ENCODE measurements around the gene DCTN1. TPM values are rescaled to one million over a fixed set of nuclear protein-coding genes. Genes with fewer than 3 reads are reported as not detected.

Gene DCTN1
- total and polyA plus RNA-seq, 2 donors (not counting 1 experiment from before 2014, with no cell fraction given) = 46.7 to 143 TPM

DNA sequence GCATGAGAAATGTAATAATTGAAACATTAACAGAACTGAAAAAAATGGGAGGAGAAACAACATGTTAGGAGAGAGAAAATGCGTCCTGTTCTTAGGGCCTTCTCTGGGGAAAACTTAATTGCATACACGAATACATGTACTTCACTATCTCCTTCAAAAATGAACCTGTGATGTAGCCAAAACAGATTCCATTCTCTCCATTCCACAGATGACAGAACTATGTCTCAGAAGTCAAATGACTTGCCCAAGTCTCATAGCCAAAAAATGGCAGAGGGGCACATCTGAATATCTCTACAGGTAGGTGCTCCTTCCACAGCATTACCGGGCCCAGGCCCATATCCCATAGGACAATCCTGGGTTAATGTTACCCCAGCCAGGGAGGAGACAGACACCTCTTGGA is 3.9 kb upstream of the DCTN1 start:
- peaks cover 89% of the 10 kb centered on the region for H4K20me1 ChIP-seq (ENCODE audit: control insufficient read depth, insufficient read depth, low read length, poor library complexity, severe bottlenecking)
- Mint-ChIP-seq H3K4me1 (peaks cover 18% of the 10 kb centered on the region), H3K27ac (no peak overlapping the region)

DNA sequence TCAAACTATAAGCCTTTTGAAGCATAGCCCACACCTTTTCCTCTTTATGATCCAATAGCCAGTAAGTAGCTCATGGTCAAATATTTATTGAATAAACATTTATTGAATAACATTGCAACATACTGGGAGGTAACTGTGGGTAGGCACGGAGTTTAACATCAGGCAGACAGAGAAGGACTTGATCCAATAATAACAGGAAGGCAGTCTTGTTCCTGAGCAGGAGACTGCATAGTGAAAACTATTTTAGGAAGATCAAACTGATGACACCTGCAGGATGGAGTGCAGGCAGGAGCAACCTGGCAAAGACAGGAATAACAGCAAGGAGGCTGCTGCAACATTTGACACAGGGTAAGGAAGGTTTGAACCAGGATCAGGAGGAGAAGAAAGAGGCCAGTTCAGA is 3.1 kb upstream of the DCTN1 start:
- CTCF ChIA-PET = interaction anchor here (1.2 kb wide), 1 partner anchor 8 kb away, joined by 5 read pairs; no protein-coding TSS in a partner anchor
- no peaks in the 10 kb centered on the region for H3K27me3 Mint-ChIP-seq

More for the DNA sequence above, 3.9 kb upstream of the DCTN1 start:
- no peak for DNase-seq
- Histone ChIP-seq H3K9me3 (ENCODE audit: control extremely low read depth in 1 of 3, control insufficient read depth in 2 of 3, insufficient read depth in 1 of 3, low read length in 2 of 3) (no peaks in the 10 kb centered on the region), H3K4me2 (replicated peaks; ENCODE audit: low read depth, low read length, poor library complexity, severe bottlenecking) (no peak overlapping the region), H3K4me1 (ENCODE audit: control insufficient read depth in 2 of 2, insufficient read depth in 2 of 2, low read length in 2 of 2) (peaks cover 11 to 13% of the 10 kb centered on the region in 2 donors), H3K36me3 (replicated peaks in 1 of 2; ENCODE audit: control extremely low read depth in 1 of 2, control insufficient read depth in 1 of 2, extremely low read depth in 1 of 2, insufficient read depth in 2 of 2, low read length in 1 of 2) (peaks cover 0 to 6% of the 10 kb centered on the region in 2 experiments), H2AFZ (ENCODE audit: insufficient read depth, low read depth, low read length, poor library complexity, severe bottlenecking) (no peak overlapping the region), H3K27me3 (replicated peaks in 1 of 4; ENCODE audit: control extremely low read depth in 1 of 4, control insufficient read depth in 3 of 4, insufficient read depth in 4 of 4, low read length in 3 of 4) (no peaks in the 10 kb centered on the region), H3K79me2 (ENCODE audit: control insufficient read depth, insufficient read depth, low read length) (peaks cover 93% of the 10 kb centered on the region), H3K27ac (ENCODE audit: low read length in 2 of 2) (no peak overlapping the region), H3K4me3 (ENCODE audit: control extremely low read depth in 1 of 5, extremely low read depth in 1 of 5, insufficient read depth in 1 of 5, low read depth in 2 of 5, low read length in 4 of 5) (no peak overlapping the region), H3K9ac (ENCODE audit: low read length) (no peak overlapping the region)
- POLR2A ChIA-PET = no interaction called here
- intact Hi-C loops (cut with micrococcal nuclease) = no loop called here
- Mint-ChIP-seq H3K27me3 (no peaks in the 10 kb centered on the region), H3K4me3 (no peak overlapping the region), H3K9me3 (ENCODE audit: insufficient read depth) (no peaks in the 10 kb centered on the region)
- no peak for TF ChIP-seq EZH2 (IDR thresholded peaks at IDR 0.05; ENCODE audit: borderline replicate concordance, insufficient read depth, low read depth, low read length, poor library complexity, severe bottlenecking)
- TF ChIP-seq, protein P1, sequence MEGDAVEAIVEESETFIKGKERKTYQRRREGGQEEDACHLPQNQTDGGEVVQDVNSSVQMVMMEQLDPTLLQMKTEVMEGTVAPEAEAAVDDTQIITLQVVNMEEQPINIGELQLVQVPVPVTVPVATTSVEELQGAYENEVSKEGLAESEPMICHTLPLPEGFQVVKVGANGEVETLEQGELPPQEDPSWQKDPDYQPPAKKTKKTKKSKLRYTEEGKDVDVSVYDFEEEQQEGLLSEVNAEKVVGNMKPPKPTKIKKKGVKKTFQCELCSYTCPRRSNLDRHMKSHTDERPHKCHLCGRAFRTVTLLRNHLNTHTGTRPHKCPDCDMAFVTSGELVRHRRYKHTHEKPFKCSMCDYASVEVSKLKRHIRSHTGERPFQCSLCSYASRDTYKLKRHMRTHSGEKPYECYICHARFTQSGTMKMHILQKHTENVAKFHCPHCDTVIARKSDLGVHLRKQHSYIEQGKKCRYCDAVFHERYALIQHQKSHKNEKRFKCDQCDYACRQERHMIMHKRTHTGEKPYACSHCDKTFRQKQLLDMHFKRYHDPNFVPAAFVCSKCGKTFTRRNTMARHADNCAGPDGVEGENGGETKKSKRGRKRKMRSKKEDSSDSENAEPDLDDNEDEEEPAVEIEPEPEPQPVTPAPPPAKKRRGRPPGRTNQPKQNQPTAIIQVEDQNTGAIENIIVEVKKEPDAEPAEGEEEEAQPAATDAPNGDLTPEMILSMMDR (IDR thresholded peaks at IDR 0.05) = no peak
- WGBS (ENCODE audit: insufficient coverage) = 95% methylated on average over 2 of the region's 3 CpGs
- no peak for ATAC-seq (ENCODE audit: low read depth)
- CTCF ChIA-PET = no interaction called here

More for the DNA sequence above, 3.1 kb upstream of the DCTN1 start:
- Mint-ChIP-seq H3K27ac (no peak overlapping the region), H3K9me3 (ENCODE audit: insufficient read depth) (no peaks in the 10 kb centered on the region), H3K4me1 (peaks cover 20% of the 10 kb centered on the region), H3K4me3 (no peak overlapping the region)
- Histone ChIP-seq H3K4me3 (ENCODE audit: control extremely low read depth in 1 of 5, extremely low read depth in 1 of 5, insufficient read depth in 1 of 5, low read depth in 2 of 5, low read length in 4 of 5) (no peak overlapping the region), H3K4me1 (ENCODE audit: control insufficient read depth in 2 of 2, insufficient read depth in 2 of 2, low read length in 2 of 2) (peaks cover 10 to 13% of the 10 kb centered on the region in 2 donors), H3K9ac (ENCODE audit: low read length) (no peak overlapping the region), H3K27ac (ENCODE audit: low read length in 2 of 2) (no peak overlapping the region), H3K27me3 (replicated peaks in 1 of 4; ENCODE audit: control extremely low read depth in 1 of 4, control insufficient read depth in 3 of 4, insufficient read depth in 4 of 4, low read length in 3 of 4) (no peaks in the 10 kb centered on the region), H2AFZ (ENCODE audit: insufficient read depth, low read depth, low read length, poor library complexity, severe bottlenecking) (no peak overlapping the region), H4K20me1 (ENCODE audit: control insufficient read depth, insufficient read depth, low read length, poor library complexity, severe bottlenecking) (peaks cover 88% of the 10 kb centered on the region), H3K9me3 (ENCODE audit: control extremely low read depth in 1 of 3, control insufficient read depth in 2 of 3, insufficient read depth in 1 of 3, low read length in 2 of 3) (no peaks in the 10 kb centered on the region), H3K79me2 (ENCODE audit: control insufficient read depth, insufficient read depth, low read length) (peaks cover 86% of the 10 kb centered on the region), H3K36me3 (replicated peaks in 1 of 2; ENCODE audit: control extremely low read depth in 1 of 2, control insufficient read depth in 1 of 2, extremely low read depth in 1 of 2, insufficient read depth in 2 of 2, low read length in 1 of 2) (peaks cover 0 to 6% of the 10 kb centered on the region in 2 experiments), H3K4me2 (replicated peaks; ENCODE audit: low read depth, low read length, poor library complexity, severe bottlenecking) (no peak overlapping the region)
- DNase-seq (no peak), ATAC-seq (ENCODE audit: low read depth) (no peak)
- WGBS (ENCODE audit: insufficient coverage) = 89% methylated on average over 1 of the region's 1 CpG
- POLR2A ChIA-PET = no interaction called here
- intact Hi-C loops (cut with micrococcal nuclease) = no loop called here
- TF ChIP-seq, protein P1 (IDR thresholded peaks at IDR 0.05) = no peak
- TF ChIP-seq EZH2 (IDR thresholded peaks at IDR 0.05; ENCODE audit: borderline replicate concordance, insufficient read depth, low read depth, low read length, poor library complexity, severe bottlenecking) = no peak

All from B cell (primary cell).